ENCODE results near the gene CHRNE. TPM values are rescaled to one million over a fixed set of nuclear protein-coding genes. Genes with fewer than 3 reads are reported as not detected.

Gene CHRNE
- polyA plus RNA-seq, 2 of the 4 experiments (the other 2 are of a cell fraction) = 0.10 to 0.13 TPM

DNA sequence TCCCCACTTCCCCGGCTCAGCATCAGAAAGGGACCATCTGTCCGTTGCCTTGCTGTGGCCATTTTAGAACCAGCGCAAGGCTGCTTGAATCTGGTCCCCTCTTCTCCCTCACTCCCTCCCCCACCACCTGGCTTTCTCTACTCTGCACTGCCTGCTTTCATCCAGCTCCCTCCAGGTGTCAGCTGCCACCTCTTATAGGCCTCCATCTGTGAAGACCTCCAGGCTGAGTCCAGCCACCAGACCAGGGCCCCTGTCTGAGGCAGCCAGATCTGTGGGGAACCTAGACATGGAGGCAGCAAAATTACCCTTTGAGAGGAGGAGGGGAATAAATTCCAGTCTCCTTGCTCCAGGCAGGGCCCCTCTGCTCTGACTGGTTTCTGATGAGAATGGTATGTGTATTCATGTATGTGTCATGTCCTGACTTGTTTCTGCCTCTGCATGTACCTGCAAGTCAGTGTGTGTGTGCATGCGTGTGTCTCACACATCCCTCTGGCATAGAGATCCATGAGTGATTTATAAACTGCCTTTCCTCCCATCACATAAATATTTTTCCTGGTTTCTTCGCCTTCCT is 48.7 kb downstream of the CHRNE start:
- peaks cover 65% of the 10 kb centered on the region for H3K4me1 ChIP-seq
- FAIRE-seq (no peak), DNase-seq (ENCODE audit: low read depth in 1 of 2, low spot score in 1 of 2) (peak in 1 of 2 experiments; percentile 31), ATAC-seq (no peak)
- ChIA-PET POLR2A (no interaction called here), CTCF (interaction anchor here (0.8 to 2.3 kb wide), 3 partner anchors 20 to 42 kb away, joined by 3 to 9 read pairs (median 3); partner anchors contain the start of gene MINK1)
- no peak overlapping the region for H3K4me3 ChIP-seq
- WGBS (ENCODE audit: missing lambda C conversion rate) = 93% methylated on average over 5 of the region's 5 CpGs
- H3K9me3 ChIP-seq = no peaks in the 10 kb centered on the region
- TF ChIP-seq GATA3 (IDR thresholded peaks at IDR 0.05; ENCODE audit: borderline replicate concordance) = no peak
- no peak for TF ChIP-seq NFE2L2 (conservative IDR thresholded peaks at IDR 0.05; ENCODE audit: low read length)
- TF ChIP-seq TFCP2L1 (CRISPR knock-in tag; IDR thresholded peaks at IDR 0.05) = no peak
- TF ChIP-seq, protein P1, sequence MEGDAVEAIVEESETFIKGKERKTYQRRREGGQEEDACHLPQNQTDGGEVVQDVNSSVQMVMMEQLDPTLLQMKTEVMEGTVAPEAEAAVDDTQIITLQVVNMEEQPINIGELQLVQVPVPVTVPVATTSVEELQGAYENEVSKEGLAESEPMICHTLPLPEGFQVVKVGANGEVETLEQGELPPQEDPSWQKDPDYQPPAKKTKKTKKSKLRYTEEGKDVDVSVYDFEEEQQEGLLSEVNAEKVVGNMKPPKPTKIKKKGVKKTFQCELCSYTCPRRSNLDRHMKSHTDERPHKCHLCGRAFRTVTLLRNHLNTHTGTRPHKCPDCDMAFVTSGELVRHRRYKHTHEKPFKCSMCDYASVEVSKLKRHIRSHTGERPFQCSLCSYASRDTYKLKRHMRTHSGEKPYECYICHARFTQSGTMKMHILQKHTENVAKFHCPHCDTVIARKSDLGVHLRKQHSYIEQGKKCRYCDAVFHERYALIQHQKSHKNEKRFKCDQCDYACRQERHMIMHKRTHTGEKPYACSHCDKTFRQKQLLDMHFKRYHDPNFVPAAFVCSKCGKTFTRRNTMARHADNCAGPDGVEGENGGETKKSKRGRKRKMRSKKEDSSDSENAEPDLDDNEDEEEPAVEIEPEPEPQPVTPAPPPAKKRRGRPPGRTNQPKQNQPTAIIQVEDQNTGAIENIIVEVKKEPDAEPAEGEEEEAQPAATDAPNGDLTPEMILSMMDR (IDR thresholded peaks at IDR 0.05) = no peak
- no peak for TF ChIP-seq HEYL (CRISPR knock-in tag; IDR thresholded peaks at IDR 0.05)
- no peak for TF ChIP-seq MYC (IDR thresholded peaks at IDR 0.05; ENCODE audit: borderline replicate concordance, low read length)
- TF ChIP-seq CBX2 (IDR thresholded peaks at IDR 0.05; ENCODE audit: borderline replicate concordance, low read depth) = no peak
- TF ChIP-seq KDM1A (IDR thresholded peaks at IDR 0.05; ENCODE audit: low read depth) = no peak
- no peak for TF ChIP-seq FOXS1 (CRISPR knock-in tag; IDR thresholded peaks at IDR 0.05)
- TF ChIP-seq JUN (IDR thresholded peaks at IDR 0.05) = no peak
- TF ChIP-seq HOXB5 (CRISPR knock-in tag; IDR thresholded peaks at IDR 0.05) = no peak
- TF ChIP-seq HOXA7 (CRISPR knock-in tag; IDR thresholded peaks at IDR 0.05) = no peak
- no peak for TF ChIP-seq PHF8 (IDR thresholded peaks at IDR 0.05; ENCODE audit: borderline replicate concordance, low read depth)
- TF ChIP-seq JUNB (IDR thresholded peaks at IDR 0.05) = no peak
- TF ChIP-seq ZNF302 (CRISPR knock-in tag; IDR thresholded peaks at IDR 0.05) = no peak
- TF ChIP-seq, protein P2, sequence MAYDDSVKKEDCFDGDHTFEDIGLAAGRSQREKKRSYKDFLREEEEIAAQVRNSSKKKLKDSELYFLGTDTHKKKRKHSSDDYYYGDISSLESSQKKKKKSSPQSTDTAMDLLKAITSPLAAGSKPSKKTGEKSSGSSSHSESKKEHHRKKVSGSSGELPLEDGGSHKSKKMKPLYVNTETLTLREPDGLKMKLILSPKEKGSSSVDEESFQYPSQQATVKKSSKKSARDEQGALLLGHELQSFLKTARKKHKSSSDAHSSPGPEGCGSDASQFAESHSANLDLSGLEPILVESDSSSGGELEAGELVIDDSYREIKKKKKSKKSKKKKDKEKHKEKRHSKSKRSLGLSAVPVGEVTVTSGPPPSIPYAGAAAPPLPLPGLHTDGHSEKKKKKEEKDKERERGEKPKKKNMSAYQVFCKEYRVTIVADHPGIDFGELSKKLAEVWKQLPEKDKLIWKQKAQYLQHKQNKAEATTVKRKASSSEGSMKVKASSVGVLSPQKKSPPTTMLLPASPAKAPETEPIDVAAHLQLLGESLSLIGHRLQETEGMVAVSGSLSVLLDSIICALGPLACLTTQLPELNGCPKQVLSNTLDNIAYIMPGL (CRISPR knock-in tag; IDR thresholded peaks at IDR 0.05; ENCODE audit: borderline replicate concordance) = no peak
- no peak overlapping the region for H3K4me2 ChIP-seq
- peak overlapping the region in 1 of 2 experiments; percentile 56; a peak in 3 of 6 replicates for H3K27ac ChIP-seq

DNA sequence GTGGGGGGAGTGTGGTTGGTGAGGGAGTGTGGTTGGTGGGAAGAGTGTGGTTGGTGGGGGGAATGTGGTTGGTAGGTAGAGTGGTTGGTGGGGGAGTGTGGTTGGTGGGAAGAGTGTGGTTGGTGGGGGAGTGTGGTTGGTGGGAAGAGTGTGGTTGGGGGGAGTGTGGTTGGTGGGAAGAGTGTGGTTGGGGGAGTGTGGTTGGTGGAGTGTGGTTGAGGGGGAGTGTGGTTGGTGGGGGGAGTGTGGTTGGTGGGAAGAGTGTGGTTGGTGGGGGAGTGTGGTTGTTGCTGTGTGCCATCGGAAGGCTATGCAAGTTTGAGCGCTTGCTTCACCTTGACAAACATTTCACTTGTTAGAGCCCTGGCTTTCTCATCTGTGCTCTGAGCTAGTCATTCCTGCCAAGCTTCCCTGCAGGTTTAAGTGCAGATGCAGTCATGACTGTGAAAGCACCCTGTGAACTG is 49.7 kb downstream of the CHRNE start:
- Histone ChIP-seq H3K4me1 (peaks cover 65% of the 10 kb centered on the region), H3K4me2 (no peak overlapping the region), H3K27ac (peak overlapping the region in 1 of 2 experiments; percentile 83; a peak in 1 of 6 replicates), H3K4me3 (no peak overlapping the region), H3K9me3 (no peaks in the 10 kb centered on the region)
- WGBS (ENCODE audit: missing lambda C conversion rate) = 78% methylated on average over 2 of the region's 2 CpGs
- CTCF ChIA-PET = interaction anchor here (1.4 kb wide), 1 partner anchor 28 kb away, joined by 3 read pairs; no protein-coding TSS in a partner anchor
- DNase-seq (ENCODE audit: low read depth in 1 of 2, low spot score in 1 of 2) (no peak), FAIRE-seq (no peak), ATAC-seq (no peak)
- TF ChIP-seq, protein P3, sequence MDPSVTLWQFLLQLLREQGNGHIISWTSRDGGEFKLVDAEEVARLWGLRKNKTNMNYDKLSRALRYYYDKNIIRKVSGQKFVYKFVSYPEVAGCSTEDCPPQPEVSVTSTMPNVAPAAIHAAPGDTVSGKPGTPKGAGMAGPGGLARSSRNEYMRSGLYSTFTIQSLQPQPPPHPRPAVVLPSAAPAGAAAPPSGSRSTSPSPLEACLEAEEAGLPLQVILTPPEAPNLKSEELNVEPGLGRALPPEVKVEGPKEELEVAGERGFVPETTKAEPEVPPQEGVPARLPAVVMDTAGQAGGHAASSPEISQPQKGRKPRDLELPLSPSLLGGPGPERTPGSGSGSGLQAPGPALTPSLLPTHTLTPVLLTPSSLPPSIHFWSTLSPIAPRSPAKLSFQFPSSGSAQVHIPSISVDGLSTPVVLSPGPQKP (IDR thresholded peaks at IDR 0.05; ENCODE audit: low read depth, low read length) = no peak
- TF ChIP-seq, protein P1 (IDR thresholded peaks at IDR 0.05) = no peak
- TF ChIP-seq, protein P4, sequence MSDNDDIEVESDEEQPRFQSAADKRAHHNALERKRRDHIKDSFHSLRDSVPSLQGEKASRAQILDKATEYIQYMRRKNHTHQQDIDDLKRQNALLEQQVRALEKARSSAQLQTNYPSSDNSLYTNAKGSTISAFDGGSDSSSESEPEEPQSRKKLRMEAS (IDR thresholded peaks at IDR 0.05) = no peak
- TF ChIP-seq POLR2A (IDR thresholded peaks at IDR 0.05; ENCODE audit: low read length) = no peak
- TF ChIP-seq MAFK (IDR thresholded peaks at IDR 0.05; ENCODE audit: partially characterized antibody) = no peak
- TF ChIP-seq NR3C1 (IDR thresholded peaks at IDR 0.05) = no peak
- no peak for TF ChIP-seq TFCP2L1 (CRISPR knock-in tag; IDR thresholded peaks at IDR 0.05)
- no peak for TF ChIP-seq NFE2L2 (conservative IDR thresholded peaks at IDR 0.05; ENCODE audit: low read length)
- TF ChIP-seq, protein P5, sequence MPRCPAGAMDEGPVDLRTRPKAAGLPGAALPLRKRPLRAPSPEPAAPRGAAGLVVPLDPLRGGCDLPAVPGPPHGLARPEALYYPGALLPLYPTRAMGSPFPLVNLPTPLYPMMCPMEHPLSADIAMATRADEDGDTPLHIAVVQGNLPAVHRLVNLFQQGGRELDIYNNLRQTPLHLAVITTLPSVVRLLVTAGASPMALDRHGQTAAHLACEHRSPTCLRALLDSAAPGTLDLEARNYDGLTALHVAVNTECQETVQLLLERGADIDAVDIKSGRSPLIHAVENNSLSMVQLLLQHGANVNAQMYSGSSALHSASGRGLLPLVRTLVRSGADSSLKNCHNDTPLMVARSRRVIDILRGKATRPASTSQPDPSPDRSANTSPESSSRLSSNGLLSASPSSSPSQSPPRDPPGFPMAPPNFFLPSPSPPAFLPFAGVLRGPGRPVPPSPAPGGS (IDR thresholded peaks at IDR 0.05) = no peak
- no peak for TF ChIP-seq JUN (IDR thresholded peaks at IDR 0.05)
- no peak for TF ChIP-seq ZNF302 (CRISPR knock-in tag; IDR thresholded peaks at IDR 0.05)
- no peak for TF ChIP-seq HEYL (CRISPR knock-in tag; IDR thresholded peaks at IDR 0.05)
- no peak for TF ChIP-seq HOXB13 (CRISPR knock-in tag; IDR thresholded peaks at IDR 0.05; ENCODE audit: low read depth)
- no peak for TF ChIP-seq BHLHE40 (IDR thresholded peaks at IDR 0.05; ENCODE audit: low read depth, low read length)
- POLR2A ChIA-PET = no interaction called here
